ENCODE measurements around the gene TSN. TPM values are rescaled to one million over a fixed set of nuclear protein-coding genes. Genes with fewer than 3 reads are reported as not detected.
"Not testable (repeated sequence)": the region's sequence is repeated elsewhere in the genome, so short reads cannot be mapped to it uniquely, and the experiment has no call there.

TSN gene
- total and polyA plus RNA-seq, 8 donors = 10.9 to 30.3 (median 23.4) TPM

- peaks cover 0 to 4% (median 3%) of the 10 kb centered on the region in 3 donors for H3K4me1 ChIP-seq
- ATAC-seq (peak in 2 of 4 donors; percentile 38 to 48), FAIRE-seq (no peak), DNase-seq (no peak)
- H3K9me3 ChIP-seq = no peaks in the 10 kb centered on the region
- WGBS, 2 donors = 59 to 67% methylated on average over 11 of the region's 11 CpGs
- no peaks in the 10 kb centered on the region for H3K36me3 ChIP-seq
- H3K4me3 ChIP-seq = no peak overlapping the region
- intact Hi-C loops (cut with DNase I) = loop anchor here in 1 of 3 donors (10.0 kb wide), 1 partner anchor 175 kb away; the partner anchor contains the start of gene RNU4ATAC
- TF ChIP-seq CTCF (IDR thresholded peaks at IDR 0.05) = no peak
- no peaks in the 10 kb centered on the region for H3K27me3 ChIP-seq
- H3K27ac ChIP-seq = peak overlapping the region in 3 of 4 donors; percentile 18 to 79 (median 57)
Observed at GRCh38 chr2:121709776-121710469, 45.5 kb upstream of the TSN start.

GRCh38 chr2:121710470-121711170 is 44.8 kb upstream of the TSN start:
- FAIRE-seq (no peak), ATAC-seq (peak in 2 of 4 donors; percentile 36 to 37), DNase-seq (no peak)
- H3K4me3 ChIP-seq = no peak overlapping the region
- peak overlapping the region in 3 of 4 donors; percentile 18 to 79 (median 57) for H3K27ac ChIP-seq
- intact Hi-C loops (cut with DNase I) = loop anchor here in 1 of 3 donors (10.0 kb wide), 1 partner anchor 176 kb away; the partner anchor contains the start of gene RNU4ATAC
- no peak for TF ChIP-seq CTCF (IDR thresholded peaks at IDR 0.05)
- H3K27me3 ChIP-seq = no peaks in the 10 kb centered on the region
- no peaks in the 10 kb centered on the region for H3K9me3 ChIP-seq
- H3K36me3 ChIP-seq = no peaks in the 10 kb centered on the region
- H3K4me1 ChIP-seq = peaks cover 0 to 4% (median 3%) of the 10 kb centered on the region in 3 donors
- 51 to 56% methylated on average over 7 of the region's 7 CpGs for WGBS, 2 donors

- not testable (repeated sequence) for H3K9me3 ChIP-seq, H3K36me3 ChIP-seq, H3K4me1 ChIP-seq, DNase-seq, H3K27me3 ChIP-seq, ATAC-seq, FAIRE-seq, H3K4me3 ChIP-seq
- peak overlapping the region in 1 of 4 donors; percentile 79 for H3K27ac ChIP-seq
- 66 to 79% methylated on average over 2 to 3 of the region's 3 CpGs for WGBS, 2 donors
- intact Hi-C loops (cut with DNase I) = loop anchor here in 1 of 3 donors (10.0 kb wide), 1 partner anchor 177 kb away; the partner anchor contains the start of gene RNU4ATAC
Observed at GRCh38 chr2:121711481-121711880, 44.0 kb upstream of the TSN start.

- no peak for FAIRE-seq
- intact Hi-C loops (cut with DNase I) = loop anchor here in 1 of 3 donors (5.0 to 10.0 kb wide), 2 partner anchors 181 to 314 kb away; partner anchors contain the start of gene RNU4ATAC
- TF ChIP-seq CTCF (IDR thresholded peaks at IDR 0.05) = no peak
Observed at GRCh38 chr2:121716126-121716525, 39.3 kb upstream of the TSN start.

GRCh38 chr2:121717529-121717928 is 37.9 kb upstream of the TSN start:
- no peak overlapping the region for H3K4me3 ChIP-seq
- no peaks in the 10 kb centered on the region for H3K27me3 ChIP-seq
- WGBS, 2 donors = 91 to 92% methylated on average over 6 of the region's 6 CpGs
- FAIRE-seq (no peak), ATAC-seq (no peak), DNase-seq (peak in 1 of 6 donors; percentile 16)
- no peaks in the 10 kb centered on the region for H3K36me3 ChIP-seq
- intact Hi-C loops (cut with DNase I) = loop anchor here in 1 of 3 donors (5.0 to 10.0 kb wide), 2 partner anchors 183 to 315 kb away; partner anchors contain the start of gene RNU4ATAC
- TF ChIP-seq CTCF (IDR thresholded peaks at IDR 0.05) = no peak
- no peaks in the 10 kb centered on the region for H3K9me3 ChIP-seq
- H3K27ac ChIP-seq = no peak overlapping the region
- no peaks in the 10 kb centered on the region for H3K4me1 ChIP-seq

More at GRCh38 chr2:121716126-121716525, 39.3 kb upstream of the TSN start:
- Histone ChIP-seq H3K27me3 (no peaks in the 10 kb centered on the region), H3K4me1 (no peaks in the 10 kb centered on the region), H3K36me3 (no peaks in the 10 kb centered on the region), H3K4me3 (no peak overlapping the region), H3K27ac (peak overlapping the region in 2 of 4 donors; percentile 15 to 44), H3K9me3 (no peaks in the 10 kb centered on the region)
- ATAC-seq (peak in 1 of 4 donors; percentile 46), DNase-seq (no peak)
- WGBS, 2 donors = 47 to 53% methylated on average over 1 of the region's 1 CpG
